GM18873 (cell line): ENCODE results near the gene CSDE1.

Experiments used
- ATAC-seq: cut with Tn5 transposase; IDR thresholded peaks from one replicate; pipeline ENCODE4 v1.9.1; 2021; ENCODE audit warnings: mild to moderate bottlenecking, moderate library complexity, moderate number of reproducible peaks; ENCODE audit not compliant: unreplicated experiment, low FRiP score

Gene CSDE1

DNA sequence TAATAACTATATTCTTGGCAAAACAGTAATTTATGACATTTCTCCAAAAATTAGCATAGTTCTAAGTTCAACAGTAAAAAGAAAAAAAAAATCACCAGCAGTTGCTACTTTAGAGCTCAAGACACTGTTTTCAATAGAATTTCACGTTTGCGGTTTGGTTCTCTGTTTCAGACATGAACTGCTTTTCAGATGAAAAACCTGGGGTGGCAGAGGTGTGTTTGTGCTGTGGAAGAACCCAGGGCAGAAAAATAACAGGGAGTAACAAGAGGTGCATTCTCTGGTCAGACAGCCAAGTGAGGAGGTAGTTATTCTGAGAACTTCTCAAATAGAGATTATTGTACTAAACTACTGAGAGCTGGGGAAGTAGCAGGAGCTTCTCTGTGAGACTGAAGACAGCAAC, 50.2 kb downstream of the CSDE1 start:
- ATAC-seq, result no peak

DNA sequence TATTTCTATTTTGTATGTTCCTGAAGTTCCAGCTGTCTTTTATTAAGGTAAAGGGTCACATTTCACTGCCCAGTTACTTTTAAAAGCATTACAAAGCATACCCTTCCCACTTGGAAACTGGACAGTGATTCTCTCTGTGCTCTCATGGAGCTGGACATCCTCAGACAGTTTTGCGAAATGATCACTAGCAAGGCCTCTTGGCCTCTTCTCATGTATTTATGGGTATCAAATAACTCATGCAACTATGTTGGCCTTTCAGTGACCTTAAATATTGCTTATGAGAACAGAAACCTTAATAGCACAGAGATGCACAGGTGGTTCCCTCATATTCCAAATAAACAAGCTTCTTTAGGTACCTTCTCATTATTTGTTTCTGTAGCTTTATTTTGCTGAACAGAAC, 54.5 kb downstream of the CSDE1 start:
- no peak for ATAC-seq

DNA sequence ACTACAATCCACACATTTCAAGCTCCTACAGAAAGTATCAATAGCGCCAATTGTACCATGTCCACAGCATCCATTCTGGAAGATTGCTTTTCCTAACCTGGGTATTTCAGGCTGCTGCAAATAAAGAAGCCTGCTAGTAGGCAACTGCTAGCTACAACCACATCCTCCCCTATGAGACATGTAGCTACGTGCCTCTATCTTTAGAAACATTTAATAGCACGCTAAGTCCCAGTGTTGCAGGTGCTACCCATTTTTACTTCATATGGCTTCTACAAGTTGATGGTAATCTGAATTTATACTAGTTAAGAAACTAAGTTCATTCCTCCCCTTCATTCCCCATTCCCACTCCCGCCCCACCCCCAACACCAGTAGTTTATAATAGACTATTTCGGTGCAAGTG, 55.0 kb downstream of the CSDE1 start:
- no peak for ATAC-seq

DNA sequence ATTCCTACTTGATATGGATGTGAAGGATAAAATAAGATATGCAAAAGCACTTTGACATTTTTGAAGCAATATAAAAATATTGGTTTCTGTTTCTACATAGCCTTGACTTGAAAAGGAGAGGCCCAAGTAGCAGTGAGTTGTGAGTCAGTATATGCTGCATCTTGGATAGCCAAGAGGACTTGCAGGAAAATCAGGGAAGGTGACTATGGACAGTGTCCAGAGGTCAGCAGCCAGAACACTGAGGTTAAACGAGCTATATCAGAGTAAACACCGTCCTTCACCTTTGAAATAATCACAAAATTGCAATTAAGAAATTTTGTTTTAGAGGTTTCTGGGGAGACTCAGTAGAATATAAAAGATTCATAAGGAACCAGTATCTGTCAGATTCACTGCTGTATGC, 55.9 kb downstream of the CSDE1 start:
- no peak for ATAC-seq

DNA sequence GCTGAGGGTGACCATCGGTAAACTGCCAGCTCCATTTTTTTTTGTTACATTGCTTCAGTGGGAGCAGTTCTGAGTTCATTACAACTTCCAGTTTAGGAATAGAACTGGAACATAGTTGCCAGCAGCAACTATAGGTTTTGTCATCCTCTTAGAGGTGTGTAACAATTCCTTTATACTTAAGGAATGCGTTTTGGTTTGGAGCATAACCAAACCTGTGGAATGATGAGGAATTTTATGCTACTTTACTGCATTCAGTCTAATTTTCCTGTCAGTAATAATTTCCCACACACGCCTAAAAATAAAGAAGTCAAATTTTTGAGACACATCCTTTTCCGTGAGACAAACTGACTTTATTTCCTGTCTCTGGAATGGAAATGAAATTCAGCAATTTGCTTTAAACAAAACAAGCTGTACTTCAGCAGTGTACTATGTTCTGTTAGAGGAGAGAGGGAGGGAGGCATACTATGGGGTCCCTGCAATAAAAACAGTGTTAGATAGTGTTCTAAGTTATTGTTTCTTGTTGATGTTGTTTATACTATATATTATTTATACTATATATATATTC, 57.7 kb downstream of the CSDE1 start:
- no peak for ATAC-seq

DNA sequence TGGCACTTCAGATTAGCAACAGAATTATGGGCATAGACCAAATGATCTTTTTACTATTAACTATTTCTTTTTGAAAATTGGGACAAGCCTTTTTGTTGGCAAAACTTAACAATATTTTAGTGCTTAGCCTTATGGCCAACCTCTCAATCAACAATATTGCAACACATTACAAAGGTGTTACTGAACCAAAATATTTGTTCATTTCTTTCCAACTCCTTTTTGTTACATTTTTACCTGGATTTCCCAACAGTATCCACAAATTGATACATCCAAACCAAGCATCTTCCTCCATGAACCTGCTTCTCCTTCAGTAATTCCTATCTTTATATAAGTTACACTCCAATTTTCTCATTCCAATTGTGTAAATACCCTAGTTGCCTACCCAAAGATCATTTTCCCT, 61.0 kb downstream of the CSDE1 start:
- no peak for ATAC-seq

DNA sequence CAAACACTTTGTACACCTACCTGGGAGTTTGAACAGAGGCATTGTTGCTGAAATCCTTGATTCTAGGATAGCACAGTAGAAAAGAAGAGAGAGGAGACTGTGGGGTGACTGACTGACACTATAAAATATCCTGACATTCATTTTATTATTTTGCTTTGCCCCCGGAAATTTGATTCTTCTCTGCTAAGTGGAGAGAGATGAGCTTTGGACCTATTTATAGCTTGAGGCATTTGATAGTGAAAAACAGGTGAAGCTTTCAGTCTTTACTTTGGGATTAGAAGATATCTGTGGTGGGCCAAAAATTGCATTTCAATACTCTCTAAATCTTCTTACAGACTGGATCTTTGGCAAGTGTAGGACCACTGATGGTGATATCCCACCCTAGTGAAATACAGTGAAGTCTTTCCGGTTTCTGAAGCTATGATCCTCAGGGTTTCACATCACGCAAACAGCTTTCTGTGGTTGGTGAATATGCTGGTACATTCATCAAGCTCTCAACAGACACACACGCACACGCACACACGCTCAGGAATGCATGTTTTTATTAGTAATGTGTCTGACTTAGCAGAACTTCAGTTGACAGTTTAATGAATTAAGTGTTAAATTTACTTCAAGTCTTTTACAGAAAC, 62.2 kb downstream of the CSDE1 start, which contains the start of gene AMPD1:
TSS of gene AMPD1 (minus strand) at position 117 of the 629 bp plus-strand sequence. CDS start at position 42, 75 bp downstream.
- ATAC-seq, result no peak

DNA sequence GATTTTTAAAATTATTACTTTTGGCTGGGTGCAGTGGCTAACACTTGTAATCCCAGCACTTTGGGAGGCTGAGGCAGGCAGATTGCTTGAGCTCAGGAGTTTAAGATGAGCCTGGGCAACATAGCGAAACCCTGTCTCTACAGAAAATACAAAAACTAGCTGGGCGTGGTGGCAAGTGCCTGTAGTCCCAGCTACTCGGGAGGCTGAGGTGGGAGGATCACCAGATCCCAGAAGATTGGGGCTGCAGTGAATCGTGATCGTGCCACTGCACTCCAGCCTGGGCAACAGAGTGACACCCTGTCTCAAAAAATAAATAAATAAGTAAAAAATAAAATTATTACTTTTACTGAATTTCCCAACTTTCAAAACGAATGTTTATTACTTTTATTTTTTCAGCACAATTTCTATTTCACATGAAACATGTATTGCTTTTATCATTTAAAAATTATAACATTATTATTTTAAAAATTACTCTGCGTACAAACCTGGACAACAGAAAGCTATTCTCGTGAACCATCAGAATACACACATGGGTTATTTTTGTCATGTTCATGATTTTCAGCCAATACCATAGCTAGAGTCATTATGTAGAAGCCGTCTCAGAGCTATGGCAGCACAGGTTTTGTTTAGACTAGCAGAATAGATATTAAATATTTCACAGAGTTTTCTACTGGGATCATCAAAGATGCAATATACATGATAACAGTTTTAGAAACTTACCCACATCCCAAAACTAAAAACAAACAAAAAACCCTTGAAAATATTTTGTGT, 63.1 kb downstream of the CSDE1 start:
- no peak for ATAC-seq

DNA sequence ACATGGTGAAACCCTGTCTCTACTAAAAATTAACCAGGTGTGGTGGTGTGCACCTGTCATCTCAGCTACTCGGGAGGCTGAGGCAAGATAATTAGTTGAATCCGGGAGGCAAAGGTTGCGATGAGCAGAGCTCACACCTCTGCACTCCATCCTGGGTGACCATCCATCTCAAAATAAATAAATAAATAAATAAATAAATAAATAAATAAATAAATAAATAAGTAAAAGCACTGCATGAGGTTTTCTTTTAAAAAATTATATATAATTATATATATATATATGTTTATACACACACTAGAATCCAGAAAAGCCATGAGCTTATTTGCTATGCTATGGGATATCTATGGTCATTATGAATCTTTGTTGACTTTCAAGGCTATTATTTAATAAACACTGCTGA, 64.8 kb downstream of the CSDE1 start:
- no peak for ATAC-seq

DNA sequence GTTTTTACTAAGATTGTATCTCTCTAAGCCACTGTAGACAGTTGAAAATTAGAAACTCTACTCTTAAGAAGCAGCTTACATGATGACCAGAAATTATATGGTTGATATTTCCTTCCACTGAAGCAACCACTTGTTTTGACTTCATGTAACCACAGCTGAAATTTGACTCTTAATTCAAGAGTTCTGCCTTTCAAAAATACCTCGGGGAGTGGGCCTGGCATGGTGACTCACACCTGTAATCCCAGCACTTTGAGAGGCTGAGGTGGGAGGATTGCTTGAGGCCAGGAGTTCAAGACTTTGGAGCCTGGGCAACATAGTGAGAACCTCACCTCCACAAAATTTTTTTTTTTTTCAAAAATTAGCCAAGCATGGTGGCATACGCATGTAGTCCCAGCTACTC, 66.7 kb downstream of the CSDE1 start:
- ATAC-seq, result no peak

DNA sequence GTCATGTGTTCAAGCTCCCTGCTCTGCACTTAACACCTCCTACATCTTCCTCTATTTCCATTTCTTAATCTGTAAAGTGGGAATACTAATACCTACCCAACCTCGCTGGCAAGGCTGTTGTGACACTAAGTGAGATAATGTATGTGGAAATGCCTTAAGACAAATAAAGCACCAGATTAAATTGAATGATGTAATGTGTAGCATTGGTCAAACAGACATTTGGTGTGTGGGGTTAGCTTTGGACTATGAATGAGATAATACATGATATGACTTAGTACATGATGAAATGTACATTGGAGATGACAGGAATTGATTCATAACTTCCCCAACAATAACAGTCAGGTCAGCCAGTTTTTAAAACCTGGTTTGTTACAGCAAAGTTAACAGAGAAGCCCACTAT, 67.6 kb downstream of the CSDE1 start:
- no peak for ATAC-seq

DNA sequence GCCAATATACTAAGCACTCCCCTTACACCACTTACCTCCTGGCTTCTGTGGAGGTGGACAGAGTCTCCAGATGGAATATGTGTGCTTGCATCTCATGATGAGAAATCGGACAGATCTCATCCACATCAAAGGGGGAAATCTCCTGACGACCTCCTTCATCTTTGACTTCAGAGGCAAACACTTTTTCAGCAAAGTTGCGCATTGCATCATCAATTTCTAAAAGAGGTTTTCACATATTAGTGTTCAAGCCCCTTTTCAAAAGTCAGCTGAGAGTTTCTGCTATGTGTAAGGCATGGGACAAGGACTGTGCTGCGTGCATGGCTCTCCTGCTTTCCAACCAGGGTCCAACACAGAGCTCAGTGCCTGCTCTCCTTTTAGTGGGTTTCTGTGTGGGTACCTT, 69.3 kb downstream of the CSDE1 start:
- no peak for ATAC-seq

DNA sequence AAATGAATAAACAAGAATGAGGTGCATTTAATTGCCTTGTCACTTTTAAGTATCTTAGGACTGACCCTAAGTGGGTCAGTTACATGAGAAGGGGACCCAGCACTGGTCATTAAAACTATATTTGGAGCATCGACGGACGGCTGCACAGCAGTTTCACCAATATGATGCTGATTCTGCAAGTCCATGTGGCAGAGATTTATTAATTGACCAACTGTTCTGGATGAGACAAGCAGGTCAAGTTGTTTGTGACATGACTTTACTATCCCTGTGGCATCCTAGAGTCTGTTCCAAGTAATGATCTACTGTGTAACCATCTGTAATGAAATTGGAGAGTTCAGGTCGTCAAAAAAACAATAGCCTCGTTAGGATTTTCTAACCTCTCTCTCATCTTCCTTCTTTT, 71.9 kb downstream of the CSDE1 start:
- ATAC-seq, result no peak

DNA sequence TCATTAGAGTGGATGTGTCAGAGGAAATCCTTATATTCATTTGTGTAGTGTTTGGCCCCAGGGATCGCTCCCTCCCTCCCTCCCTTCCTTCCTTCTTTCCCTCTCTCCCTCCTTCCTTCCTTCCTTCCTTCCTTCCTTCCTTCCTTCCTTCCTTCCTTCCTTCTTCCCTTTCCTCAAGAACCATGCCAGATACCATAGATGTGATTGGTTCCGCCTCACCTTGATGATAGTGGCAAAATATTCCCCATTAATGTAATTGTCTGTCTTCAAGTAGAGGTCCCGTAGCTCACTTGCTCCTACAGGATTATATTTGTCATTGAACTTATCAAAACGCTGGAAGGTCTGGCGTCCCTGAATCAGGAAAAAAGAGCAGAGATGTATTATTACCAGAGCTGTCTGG, 80.1 kb downstream of the CSDE1 start:
- no peak for ATAC-seq

DNA sequence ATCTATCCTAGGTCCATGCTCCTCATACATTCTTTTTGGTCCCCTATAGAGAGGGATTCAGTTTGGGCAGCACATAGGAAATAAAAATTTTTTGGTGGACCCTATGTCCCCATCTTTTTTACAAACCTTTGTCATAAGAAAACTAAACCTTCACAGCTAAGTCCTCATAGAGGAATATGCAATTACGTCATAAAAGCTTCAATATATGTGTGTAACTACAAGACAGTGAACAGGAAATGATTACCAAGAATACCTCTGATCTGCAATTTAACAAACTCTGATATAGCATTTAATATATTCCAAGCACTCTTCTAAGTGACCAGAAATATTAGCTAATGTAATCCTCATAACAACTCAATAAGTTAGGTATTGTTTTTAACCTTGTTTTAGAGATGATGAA, 81.7 kb downstream of the CSDE1 start:
- no peak for ATAC-seq

DNA sequence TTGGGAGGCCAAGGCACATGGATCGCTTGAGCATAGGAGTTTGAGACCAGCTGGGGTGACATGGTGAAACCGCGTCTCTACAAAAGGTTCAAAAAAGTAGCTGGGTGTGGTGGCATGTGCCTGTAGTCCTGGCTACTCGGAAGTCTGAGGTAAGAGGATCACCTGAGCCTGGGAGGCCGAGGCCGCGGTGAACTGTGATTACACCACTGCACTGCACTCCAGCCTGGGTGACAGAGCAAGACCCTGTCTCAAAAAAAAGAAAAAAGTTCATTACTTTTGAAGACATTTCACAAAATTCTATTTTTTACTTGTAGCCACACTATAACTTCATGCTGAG, 85.9 kb downstream of the CSDE1 start:
- no peak for ATAC-seq

DNA sequence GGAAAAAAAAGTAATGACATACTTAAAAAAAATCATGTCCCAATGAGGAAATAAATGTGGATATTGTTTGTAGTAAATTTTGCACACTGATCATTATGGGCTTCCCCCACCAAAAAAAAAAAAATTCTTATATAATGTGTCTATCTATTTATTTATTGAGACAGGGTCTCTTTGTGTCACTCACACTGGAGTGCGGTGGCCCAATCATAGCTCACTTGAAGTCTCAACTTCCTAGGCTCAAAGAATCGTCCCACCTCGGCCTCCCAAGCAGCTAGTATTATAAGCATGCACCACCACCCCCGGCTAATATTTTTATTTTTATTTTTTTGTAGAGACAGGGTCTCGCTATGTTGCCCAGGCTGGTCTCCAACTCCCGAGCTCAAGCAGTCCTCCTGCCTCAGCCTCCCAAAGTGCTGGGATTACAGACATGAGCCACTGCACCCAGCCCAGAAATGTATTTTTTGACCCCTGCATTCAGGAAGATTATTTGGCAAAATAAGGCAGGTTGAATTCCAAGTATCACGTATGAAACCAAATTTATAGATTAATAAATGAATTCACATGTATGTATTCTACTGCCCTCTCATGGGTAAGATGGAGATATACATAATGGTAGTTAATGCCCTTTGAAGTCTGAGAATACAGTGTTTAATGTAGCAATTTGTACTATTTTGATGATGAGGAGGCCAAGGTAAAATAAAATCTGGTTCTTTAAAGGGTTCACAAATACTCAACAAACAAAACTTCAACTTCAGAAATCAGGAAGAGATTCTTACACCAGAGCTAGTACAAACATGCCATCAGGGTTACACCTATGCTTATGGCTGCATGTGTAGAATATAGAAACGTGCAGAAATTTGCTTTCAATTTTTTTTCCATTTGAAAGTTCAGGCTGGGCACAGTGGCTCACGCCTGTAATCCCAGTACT, 86.5 kb downstream of the CSDE1 start:
- ATAC-seq, result no peak

DNA sequence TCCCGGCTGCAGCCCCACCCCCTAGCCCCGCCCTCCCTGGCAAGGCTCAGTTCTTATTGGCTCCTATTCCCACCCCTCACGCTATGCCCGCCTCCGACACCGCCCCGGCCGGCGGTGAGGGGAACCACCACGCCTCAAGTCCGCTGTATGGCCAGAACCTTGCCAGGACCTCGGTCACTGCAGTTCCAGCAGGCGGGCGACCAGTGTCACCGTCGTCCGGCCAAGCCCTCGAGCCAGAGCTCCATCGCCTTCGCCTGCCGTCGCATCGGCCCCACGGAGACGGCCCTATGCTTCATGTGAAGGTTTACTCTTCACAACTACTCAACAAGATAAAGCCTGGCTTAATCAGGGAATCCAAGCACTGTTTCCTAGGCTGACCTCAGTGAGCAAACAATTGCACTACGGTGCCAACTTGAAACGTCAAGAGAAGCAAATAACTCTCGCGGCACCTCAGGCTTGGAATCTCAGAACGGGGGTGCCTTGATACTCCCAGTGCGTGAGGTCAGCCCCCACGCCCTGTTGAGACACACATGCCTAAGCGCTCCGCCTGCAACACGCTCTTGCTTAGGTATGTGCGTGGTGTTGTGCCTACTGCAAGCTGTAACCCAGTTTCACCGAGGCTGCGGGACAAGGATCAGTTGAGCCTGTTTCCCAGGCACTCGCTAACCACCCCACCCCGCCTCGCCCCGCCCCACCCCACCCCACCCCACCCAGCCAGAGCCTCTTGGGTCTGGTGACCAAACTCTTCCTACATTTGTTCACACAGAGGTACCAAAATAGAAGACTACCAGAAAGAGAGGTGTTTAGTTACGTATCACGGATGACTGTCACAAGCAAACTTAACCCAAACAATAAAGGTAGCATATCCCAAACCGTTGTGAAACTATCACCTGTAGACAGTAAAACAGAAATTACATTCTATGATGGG, 87.4 kb downstream of the CSDE1 start:
- ATAC-seq, result peak; percentile 94

DNA sequence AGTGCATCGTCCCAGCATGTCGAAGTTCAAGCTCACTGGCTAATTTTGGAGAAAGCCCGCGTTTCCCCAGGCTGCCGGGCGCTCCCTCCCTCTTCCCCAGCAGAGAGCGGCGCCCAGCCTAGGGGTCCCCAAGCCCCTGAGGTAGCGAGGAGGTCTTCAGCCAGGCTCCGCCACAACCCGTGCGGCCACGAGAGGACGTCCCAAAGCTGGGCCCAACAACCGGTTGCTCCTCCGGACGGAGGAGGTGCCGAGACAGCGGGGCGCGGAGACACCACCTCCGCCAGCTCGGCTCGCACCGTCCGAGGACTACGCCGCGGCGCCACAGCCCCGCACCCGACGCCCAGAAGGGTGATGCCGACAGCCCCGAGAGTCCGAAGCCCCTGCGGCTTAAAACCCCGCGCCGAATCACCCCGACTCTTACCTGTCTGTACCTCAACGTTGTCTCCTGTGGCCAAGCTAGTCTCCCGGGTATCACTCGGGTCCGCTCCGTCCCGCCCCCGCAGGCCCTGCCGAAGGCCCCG, 88.2 kb downstream of the CSDE1 start, which contains the start of gene DENND2C:
TSS of gene DENND2C (minus strand) at position 488 of the 521 bp plus-strand sequence. CDS start 44,065 bp downstream, outside the sequence.
- peak; percentile 57 for ATAC-seq
